ENCODE data around the gene MNX1. TPM values are rescaled to one million over a fixed set of nuclear protein-coding genes. Genes with fewer than 3 reads are reported as not detected.

MNX1 gene
- total RNA-seq, 1 experiment from 2014 or later: 2.6 TPM

GRCh38 chr7:156999958-157000726, 10.3 kb downstream of the MNX1 start:
- ChIA-PET CTCF (no interaction called here), POLR2A (ENCODE audit: unreplicated experiment) (no interaction called here)
- Histone ChIP-seq H3K4me3 (ENCODE audit: low read length) (peak overlapping the region; percentile 67), H3F3A (ENCODE audit: low read length, unreplicated experiment) (no peaks in the 10 kb centered on the region), H3K9ac (ENCODE audit: low read length) (no peak overlapping the region), H3K9me3 (ENCODE audit: low read length) (no peaks in the 10 kb centered on the region), H3K4me2 (ENCODE audit: low read length) (peak overlapping the region; percentile 88), H3K79me2 (ENCODE audit: low read length) (no peaks in the 10 kb centered on the region), H2AFZ (ENCODE audit: low read length) (peak overlapping the region; percentile 73), H3K27me3 (ENCODE audit: low read length) (peaks cover 31% of the 10 kb centered on the region), H4K20me1 (ENCODE audit: low read length) (no peaks in the 10 kb centered on the region), H3K36me3 (ENCODE audit: low read depth, low read length) (no peaks in the 10 kb centered on the region), H3K4me1 (ENCODE audit: insufficient read depth, low read length) (no peaks in the 10 kb centered on the region), H3K27ac (ENCODE audit: low read length) (no peak overlapping the region), H3K9me2 (replicated peaks; ENCODE audit: low read length) (no peaks in the 10 kb centered on the region)
- DNase-seq: no peak
- intact Hi-C loops (cut with micrococcal nuclease): no loop called here
- ATAC-seq: no peak
- BruUV-seq (replicated peaks): no TSS peak
- TF ChIP-seq EZH2phosphoT487 (IDR thresholded peaks at IDR 0.05; ENCODE audit: borderline replicate concordance, low read length): no peak

DNA sequence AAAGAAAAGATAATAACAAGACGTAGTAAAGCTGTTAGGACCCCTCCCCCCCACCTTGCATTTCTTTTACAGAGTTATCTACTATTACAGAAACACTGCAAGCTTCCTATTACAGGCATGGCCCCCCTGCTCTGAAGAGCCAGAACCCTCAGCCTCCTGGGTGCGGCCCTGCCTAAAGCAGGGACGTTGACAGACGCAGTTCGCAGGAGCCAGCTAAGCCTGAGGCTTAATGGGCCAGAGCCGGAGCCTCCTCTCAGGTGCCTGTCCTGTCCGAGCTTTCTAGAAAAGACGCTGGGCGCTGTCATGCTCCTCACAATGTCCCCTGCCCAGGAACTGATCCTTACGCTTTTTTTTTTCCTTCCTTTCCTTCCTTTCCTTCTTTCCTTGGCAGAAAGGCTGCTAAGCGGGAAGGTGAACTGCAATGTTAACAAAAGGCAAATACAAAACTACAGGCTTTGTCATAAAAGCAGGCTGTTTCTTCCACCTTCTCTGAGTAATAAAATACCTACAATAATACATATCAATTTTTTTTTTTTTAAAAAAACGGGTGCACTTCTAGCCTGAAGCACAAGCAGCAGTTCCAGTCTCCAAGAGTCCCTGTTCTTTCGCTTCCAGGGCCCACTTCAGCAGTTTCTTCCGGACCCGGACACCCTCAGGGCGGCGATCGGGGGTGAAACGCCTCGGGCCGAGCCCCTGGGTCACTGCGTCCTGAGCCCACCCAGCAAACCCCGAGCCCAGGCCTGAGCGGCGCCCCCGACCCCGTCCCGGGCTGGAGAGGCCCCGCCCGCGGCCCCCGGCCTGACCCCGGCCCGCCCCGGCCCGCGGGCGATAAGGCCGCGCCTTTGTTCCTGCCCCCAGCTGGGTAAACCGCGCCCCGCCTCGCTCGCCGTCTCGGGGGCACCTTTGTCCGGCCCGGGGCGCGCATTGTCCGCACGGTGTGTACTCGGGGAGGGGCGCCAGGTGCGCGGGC, 11.2 kb downstream of the MNX1 start:
- TF ChIP-seq EZH2phosphoT487 (IDR thresholded peaks at IDR 0.05; ENCODE audit: borderline replicate concordance, low read length) (no peak), EZH2 (IDR thresholded peaks at IDR 0.05; ENCODE audit: low read length, unreplicated experiment) (no peak), CTCF (conservative IDR thresholded peaks at IDR 0.05; ENCODE audit: low read depth, low read length) (no peak)
- Histone ChIP-seq H3K4me1 (ENCODE audit: insufficient read depth, low read length) (no peaks in the 10 kb centered on the region), H3K27me3 (ENCODE audit: low read length) (peaks cover 27% of the 10 kb centered on the region), H3K4me3 (ENCODE audit: low read length) (peak overlapping the region; percentile 67; the same call in 1 of the 2 replicates), H3K9ac (ENCODE audit: low read length) (no peak overlapping the region), H3K4me2 (ENCODE audit: low read length) (peak overlapping the region; percentile 88), H3K9me2 (replicated peaks; ENCODE audit: low read length) (no peaks in the 10 kb centered on the region), H4K20me1 (ENCODE audit: low read length) (no peaks in the 10 kb centered on the region), H3K79me2 (ENCODE audit: low read length) (no peaks in the 10 kb centered on the region), H2AFZ (ENCODE audit: low read length) (peak overlapping the region; percentile 38; the same call in 1 of the 2 replicates), H3F3A (ENCODE audit: low read length, unreplicated experiment) (no peaks in the 10 kb centered on the region), H3K27ac (ENCODE audit: low read length) (no peak overlapping the region), H3K9me3 (ENCODE audit: low read length) (no peaks in the 10 kb centered on the region), H3K36me3 (ENCODE audit: low read depth, low read length) (no peaks in the 10 kb centered on the region)
- intact Hi-C loops (cut with micrococcal nuclease): no loop called here
- ChIA-PET POLR2A (ENCODE audit: unreplicated experiment) (no interaction called here), CTCF (no interaction called here)
- BruUV-seq (replicated peaks): no TSS peak
- ATAC-seq (peak; percentile 11; the same call in 1 of the 2 replicates), DNase-seq (no peak)

GRCh38 chr7:156994417-156994816, 16.0 kb downstream of the MNX1 start:
- Histone ChIP-seq H3K9me2 (replicated peaks; ENCODE audit: low read length) (no peaks in the 10 kb centered on the region), H3K9ac (ENCODE audit: low read length) (no peak overlapping the region), H3K79me2 (ENCODE audit: low read length) (no peaks in the 10 kb centered on the region), H3K4me2 (ENCODE audit: low read length) (no peak overlapping the region), H3K36me3 (ENCODE audit: low read depth, low read length) (no peaks in the 10 kb centered on the region), H4K20me1 (ENCODE audit: low read length) (no peaks in the 10 kb centered on the region), H3F3A (ENCODE audit: low read length, unreplicated experiment) (no peaks in the 10 kb centered on the region), H3K27me3 (ENCODE audit: low read length) (no peaks in the 10 kb centered on the region; the same call in 1 of the 2 replicates), H3K4me1 (ENCODE audit: insufficient read depth, low read length) (no peaks in the 10 kb centered on the region), H2AFZ (ENCODE audit: low read length) (no peak overlapping the region), H3K27ac (ENCODE audit: low read length) (no peak overlapping the region), H3K4me3 (ENCODE audit: low read length) (no peak overlapping the region), H3K9me3 (ENCODE audit: low read length) (no peaks in the 10 kb centered on the region)
- no TSS peak for BruUV-seq (replicated peaks)
- CTCF ChIA-PET: no interaction called here
- DNase-seq (no peak), ATAC-seq (no peak)
- TF ChIP-seq CTCF (conservative IDR thresholded peaks at IDR 0.05; ENCODE audit: low read depth, low read length) (no peak), EZH2phosphoT487 (IDR thresholded peaks at IDR 0.05; ENCODE audit: borderline replicate concordance, low read length) (no peak), EZH2 (IDR thresholded peaks at IDR 0.05; ENCODE audit: low read length, unreplicated experiment) (no peak)
- intact Hi-C loops (cut with micrococcal nuclease): no loop called here
- POLR2A ChIA-PET (ENCODE audit: unreplicated experiment): no interaction called here

Data from PC-3 (cell line).